Epithelial cell of umbilical artery (primary cell): ENCODE results near the gene ZNF630. TPM values are rescaled to one million over a fixed set of nuclear protein-coding genes. Genes with fewer than 3 reads are reported as not detected.

ENCODE experiments used
- total RNA-seq: library from RNA; depleted of rRNA; stranded (reverse); fragments of >200 nt; gene quantifications from 2 replicates; pipeline ENCODE4 v1.2.3, GENCODE V29; 2014

The ZNF630 gene
- total RNA-seq, result 0.65 and 0.91 TPM in 2 replicates

GRCh38 chrX:48071064-48071985 is at the start of gene ZNF630:
Gene ZNF630, minus strand, starts transcription at chrX:48071640. Its CDS starts 4,754 bp downstream, at chrX:48066886.

Other genes starting within 250 kb of the ZNF630 start
- gene ZNF81, start 234.7 kb downstream of the ZNF630 start, total RNA-seq, result 4.5 and 5.9 TPM in 2 replicates
- gene ZNF182, start 67.7 kb downstream of the ZNF630 start, total RNA-seq, result 2.3 and 3.6 TPM in 2 replicates
- gene SPACA5, start 64.7 kb downstream of the ZNF630 start, total RNA-seq, result not detected in 2 replicates
- not detected in 2 replicates for gene SPACA5B, start 59.0 kb upstream of the ZNF630 start, total RNA-seq
- not detected in 2 replicates for gene SSX5, start 125.2 kb upstream of the ZNF630 start, total RNA-seq
- gene SSX1, start 183.8 kb upstream of the ZNF630 start, total RNA-seq, result not detected in 2 replicates